Measurements from ENCODE around the gene NDUFV2.
"Not testable (repeated sequence)": the region's sequence is repeated elsewhere in the genome, so short reads cannot be mapped to it uniquely, and the experiment has no call there.

The NDUFV2 gene

GRCh38 chr18:9079818-9080528, 22.5 kb upstream of the NDUFV2 start:
- Histone ChIP-seq H3K27ac (peak overlapping the region in 1 of 2 donors; percentile 41), H3K4me3 (no peak overlapping the region)
- DNase-seq (ENCODE audit: low spot score) = no peak
- TF ChIP-seq CTCF (IDR thresholded peaks at IDR 0.05) = no peak

GRCh38 chr18:9081940-9082339, 20.6 kb upstream of the NDUFV2 start:
- Histone ChIP-seq H3K4me3 (no peak overlapping the region), H3K27ac (no peak overlapping the region)
- no peak for TF ChIP-seq CTCF (IDR thresholded peaks at IDR 0.05)
- DNase-seq (ENCODE audit: low spot score) = no peak

GRCh38 chr18:9082711-9083510, 19.6 kb upstream of the NDUFV2 start:
- TF ChIP-seq CTCF (IDR thresholded peaks at IDR 0.05) = no peak
- DNase-seq (ENCODE audit: low spot score) = no peak
- H3K4me3 ChIP-seq = no peak overlapping the region
- peak overlapping the region in 1 of 2 donors; percentile 51 for H3K27ac ChIP-seq

- H3K27ac ChIP-seq = no peak overlapping the region
- no peak overlapping the region for H3K4me3 ChIP-seq
- no peak for TF ChIP-seq CTCF (IDR thresholded peaks at IDR 0.05)
- DNase-seq (ENCODE audit: low spot score) = no peak
These were observed 16.5 kb upstream of the NDUFV2 start for GRCh38 chr18:9086015-9086414.

GRCh38 chr18:9086624-9087023, 15.9 kb upstream of the NDUFV2 start:
- H3K4me3 ChIP-seq = no peak overlapping the region
- no peak for DNase-seq (ENCODE audit: low spot score)
- no peak for TF ChIP-seq CTCF (IDR thresholded peaks at IDR 0.05)
- no peak overlapping the region for H3K27ac ChIP-seq

GRCh38 chr18:9087144-9087543, 15.4 kb upstream of the NDUFV2 start:
- no peak for DNase-seq (ENCODE audit: low spot score)
- no peak overlapping the region for H3K4me3 ChIP-seq
- no peak overlapping the region for H3K27ac ChIP-seq
- TF ChIP-seq CTCF (IDR thresholded peaks at IDR 0.05) = no peak

GRCh38 chr18:9088252-9088651, 14.2 kb upstream of the NDUFV2 start:
- no peak for DNase-seq (ENCODE audit: low spot score)
- Histone ChIP-seq H3K27ac (no peak overlapping the region), H3K4me3 (no peak overlapping the region)
- TF ChIP-seq CTCF (IDR thresholded peaks at IDR 0.05) = no peak

- H3K4me3 ChIP-seq; H3K27ac ChIP-seq; DNase-seq (ENCODE audit: low spot score): not testable (repeated sequence)
These were observed 13.8 kb upstream of the NDUFV2 start for GRCh38 chr18:9088727-9089126.
